HG02759 (cell line): ENCODE data around the gene CDC42BPA.
"Not testable (repeated sequence)": the region's sequence is repeated elsewhere in the genome, so short reads cannot be mapped to it uniquely, and the experiment has no call there.

Source experiments
- ATAC-seq: cut with Tn5 transposase; IDR thresholded peaks from one replicate; pipeline ENCODE4 v1.9.1; 2021; ENCODE audit warnings: mild to moderate bottlenecking, moderate library complexity; ENCODE audit not compliant: unreplicated experiment

Gene CDC42BPA

DNA sequence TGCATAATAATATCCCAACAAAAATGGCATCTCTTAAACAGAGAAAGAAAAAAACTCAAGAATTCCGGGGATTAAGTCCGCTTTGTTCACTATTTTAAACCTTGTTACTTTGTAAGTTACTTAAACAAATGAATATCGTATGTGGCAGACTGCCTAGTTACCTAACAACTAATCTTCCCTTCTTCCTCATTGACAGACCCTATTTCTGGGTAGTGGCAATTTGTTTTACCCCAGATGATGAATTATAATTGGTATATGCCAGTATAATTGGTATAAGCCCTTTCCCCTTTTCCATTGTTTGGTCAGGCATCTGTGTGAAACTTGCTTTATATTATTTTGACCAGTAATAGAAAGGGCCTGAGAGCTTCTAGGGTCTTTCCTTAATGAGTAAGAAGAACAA, 52.4 kb downstream of the CDC42BPA start:
- no peak for ATAC-seq

DNA sequence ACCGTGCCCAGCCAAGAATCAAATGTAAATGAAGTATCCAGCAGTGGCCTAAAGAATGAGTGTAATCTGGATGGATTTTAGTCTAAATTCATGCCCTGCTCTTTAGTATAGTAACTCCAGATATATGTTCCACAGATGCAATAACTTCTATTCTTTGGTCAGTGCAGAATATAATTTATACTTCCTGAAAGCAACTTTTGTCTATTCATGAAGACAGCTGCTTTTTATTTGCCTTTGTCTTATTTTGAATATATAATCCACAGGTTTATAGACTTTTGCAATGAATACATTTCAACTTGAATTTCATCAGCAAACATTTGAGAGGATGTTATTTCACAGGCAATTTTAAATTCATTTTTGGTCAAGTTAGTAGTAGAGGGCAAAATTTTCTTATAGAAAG, 54.4 kb downstream of the CDC42BPA start:
- no peak for ATAC-seq

DNA sequence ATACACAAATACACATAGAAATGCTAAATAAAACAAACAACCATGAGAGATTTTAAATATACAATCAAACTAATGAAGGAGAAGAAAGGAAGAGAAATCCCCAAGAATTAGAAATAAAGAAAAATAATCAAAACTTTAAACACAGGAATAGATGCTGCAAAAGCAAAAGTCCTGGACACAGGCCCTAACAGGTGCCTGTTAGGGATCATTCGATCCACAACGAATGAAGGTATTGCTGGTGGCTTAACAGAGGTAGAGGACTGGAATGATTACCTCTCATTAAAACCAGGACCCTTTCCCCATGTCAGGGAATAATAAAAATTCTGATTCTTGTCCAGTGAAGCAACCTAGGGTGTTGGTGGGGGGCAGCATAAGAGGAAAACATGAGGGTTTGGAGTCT, 56.8 kb downstream of the CDC42BPA start:
- no peak for ATAC-seq

DNA sequence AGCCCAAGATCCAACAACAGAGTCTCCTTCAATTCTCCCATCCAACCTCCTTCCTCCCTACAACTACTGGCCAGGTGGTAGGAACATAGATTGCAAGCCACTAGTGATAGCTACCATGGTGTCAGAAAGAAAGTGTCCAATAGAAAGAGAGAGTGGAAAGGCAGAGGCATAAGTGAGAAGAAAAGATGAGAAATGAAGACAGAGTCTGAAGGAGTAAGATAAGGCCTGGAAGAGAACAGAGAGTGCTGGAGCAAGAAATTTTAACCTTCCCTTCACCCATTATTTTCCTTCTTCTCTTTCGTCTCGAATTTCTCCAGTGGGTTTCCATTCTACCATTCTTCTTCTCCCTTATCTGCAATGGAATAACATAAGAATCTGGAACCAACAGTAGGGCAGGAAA, 57.9 kb downstream of the CDC42BPA start:
- no peak for ATAC-seq

DNA sequence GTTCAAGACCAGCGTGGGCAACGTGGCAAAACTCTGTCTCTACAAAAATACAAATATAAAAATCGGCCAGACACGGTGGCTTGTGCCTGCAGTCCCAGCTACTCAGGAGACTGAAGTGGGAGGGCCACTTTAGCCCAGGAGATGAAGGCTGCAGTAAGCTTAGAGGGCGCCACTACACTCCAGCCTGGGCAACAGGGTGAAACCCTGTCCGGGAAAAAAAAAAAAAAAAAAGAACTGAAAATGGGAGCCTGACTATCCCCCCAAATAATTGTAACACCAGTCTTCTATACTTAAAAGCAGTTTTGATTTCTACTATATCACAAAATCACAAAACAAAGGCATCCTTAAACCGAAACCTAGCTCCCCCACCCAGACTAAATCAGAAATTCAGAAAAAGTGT, 60.3 kb downstream of the CDC42BPA start:
- ATAC-seq, result no peak

- no peak for ATAC-seq
These were observed 63.1 kb downstream of the CDC42BPA start for GRCh38 chr1:227255086-227255732.

DNA sequence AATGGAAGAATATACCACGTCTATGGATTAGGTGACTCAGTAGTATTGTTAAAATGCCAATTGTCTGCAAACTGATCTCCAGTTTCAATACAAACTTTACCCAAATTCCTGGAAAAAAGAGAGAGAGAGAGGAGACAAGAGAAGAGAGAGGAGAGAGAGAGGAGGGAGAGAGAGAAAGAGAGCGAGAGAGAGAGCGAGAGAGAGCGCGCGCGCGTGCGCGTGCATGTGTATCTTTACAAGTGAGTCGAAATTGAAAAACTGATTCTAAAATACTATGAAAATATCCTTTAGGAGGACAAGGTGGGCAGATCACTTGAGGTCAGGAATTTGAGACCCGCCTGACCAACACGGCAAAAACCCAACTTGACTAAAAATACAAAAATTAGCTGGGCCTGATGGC, 65.2 kb downstream of the CDC42BPA start:
- ATAC-seq, result no peak

DNA sequence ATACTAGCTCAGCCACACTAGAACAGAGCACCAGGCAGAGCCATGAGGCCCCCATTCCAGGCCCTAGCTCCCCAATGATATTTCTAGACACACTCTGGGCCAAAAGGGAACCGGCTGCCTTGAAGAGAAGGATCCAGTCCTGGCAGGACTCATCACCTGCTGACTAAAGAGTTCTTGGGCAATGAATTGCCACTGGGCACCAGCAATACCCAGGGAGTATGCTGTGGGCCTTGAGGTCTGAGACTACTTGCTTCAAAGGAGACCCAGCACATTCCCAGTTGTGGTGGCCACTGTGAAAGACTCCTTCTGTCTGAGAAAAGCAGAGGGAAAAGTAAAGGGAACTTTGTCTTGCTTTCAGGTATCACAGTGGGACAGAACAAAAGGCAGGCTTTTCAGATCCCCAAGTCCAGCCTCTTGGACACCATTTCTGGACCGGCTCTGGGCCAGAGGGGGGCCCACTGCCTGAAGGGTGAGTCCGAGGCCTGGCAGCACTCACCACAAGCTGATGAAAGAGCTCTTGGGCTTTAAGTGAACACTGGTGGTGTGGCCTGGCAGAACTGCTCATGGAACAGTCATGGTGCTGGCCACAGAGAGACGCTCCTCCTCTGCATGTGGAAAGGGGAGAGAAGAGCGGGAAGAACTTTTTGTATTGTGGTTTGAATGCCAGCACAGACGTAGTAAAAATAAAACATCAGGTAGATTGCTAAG, 72.5 kb downstream of the CDC42BPA start:
- no peak for ATAC-seq

DNA sequence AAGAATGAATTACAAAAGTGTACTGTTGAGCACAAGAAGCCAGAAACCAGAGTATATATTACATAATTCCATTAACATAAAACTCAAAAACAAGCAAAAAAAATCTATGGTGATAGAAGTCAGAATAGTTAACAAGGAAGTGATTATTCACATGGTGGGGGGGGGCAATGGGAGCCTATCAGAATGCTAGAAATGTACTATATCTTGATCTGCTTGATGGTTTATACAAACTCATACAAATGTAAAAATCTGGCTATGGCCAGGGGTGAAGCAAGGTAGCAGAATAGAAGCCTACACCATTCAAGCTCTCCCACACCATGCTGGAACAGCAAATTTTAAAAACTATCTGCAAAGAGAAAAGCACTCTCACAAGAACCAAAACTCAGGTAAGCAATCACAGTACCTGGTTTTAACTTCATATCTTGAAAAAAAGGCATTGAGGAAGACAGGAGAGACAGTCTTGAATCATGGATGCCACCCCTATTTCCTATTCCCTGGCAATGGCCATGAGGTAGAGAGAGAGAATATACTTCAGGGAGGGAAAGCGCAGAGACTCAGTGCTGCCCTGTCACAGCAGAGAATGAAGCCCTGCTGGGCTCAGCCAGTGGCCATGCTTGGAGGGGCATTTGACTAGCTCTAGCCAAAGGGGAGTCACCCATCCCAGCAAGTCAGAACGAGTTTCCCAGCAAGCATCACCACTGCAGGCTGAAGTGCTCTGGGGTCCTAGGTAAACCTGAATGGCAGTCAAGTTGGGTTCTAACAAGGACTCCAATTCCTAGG, 73.8 kb downstream of the CDC42BPA start:
- no peak for ATAC-seq

GRCh38 chr1:227242811-227243682, 75.2 kb downstream of the CDC42BPA start:
- no peak for ATAC-seq

- no peak for ATAC-seq
These were observed 77.3 kb downstream of the CDC42BPA start for GRCh38 chr1:227240983-227241382.

- no peak for ATAC-seq
These were observed 83.3 kb downstream of the CDC42BPA start for GRCh38 chr1:227234998-227235405.

DNA sequence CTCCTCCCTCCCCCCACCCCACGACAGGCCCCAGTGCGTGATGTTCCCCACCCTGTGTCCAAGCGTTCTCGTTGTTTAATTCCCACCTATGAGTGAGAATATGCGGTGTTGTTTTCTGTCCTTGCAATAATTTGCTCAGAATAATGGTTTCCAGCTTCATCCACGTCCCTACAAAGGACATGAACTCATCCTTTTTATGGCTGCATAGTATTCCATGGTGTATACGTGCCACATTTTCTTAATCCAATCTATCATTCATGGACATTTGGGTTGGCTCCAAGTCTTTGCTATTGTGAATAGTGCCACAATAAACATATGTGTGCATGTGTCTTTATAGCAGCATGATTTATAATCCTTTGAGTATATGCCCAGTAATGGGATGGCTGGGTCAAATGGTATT, 87.2 kb downstream of the CDC42BPA start:
- not testable (repeated sequence) for ATAC-seq

- ATAC-seq, result no peak
These were observed 90.1 kb downstream of the CDC42BPA start for GRCh38 chr1:227228201-227228600.

- ATAC-seq, result no peak
These were observed 90.5 kb downstream of the CDC42BPA start for GRCh38 chr1:227227761-227228160.

GRCh38 chr1:227225715-227226346, 92.5 kb downstream of the CDC42BPA start:
- ATAC-seq, result no peak

- no peak for ATAC-seq
These were observed 95.0 kb downstream of the CDC42BPA start for GRCh38 chr1:227223171-227223806.

DNA sequence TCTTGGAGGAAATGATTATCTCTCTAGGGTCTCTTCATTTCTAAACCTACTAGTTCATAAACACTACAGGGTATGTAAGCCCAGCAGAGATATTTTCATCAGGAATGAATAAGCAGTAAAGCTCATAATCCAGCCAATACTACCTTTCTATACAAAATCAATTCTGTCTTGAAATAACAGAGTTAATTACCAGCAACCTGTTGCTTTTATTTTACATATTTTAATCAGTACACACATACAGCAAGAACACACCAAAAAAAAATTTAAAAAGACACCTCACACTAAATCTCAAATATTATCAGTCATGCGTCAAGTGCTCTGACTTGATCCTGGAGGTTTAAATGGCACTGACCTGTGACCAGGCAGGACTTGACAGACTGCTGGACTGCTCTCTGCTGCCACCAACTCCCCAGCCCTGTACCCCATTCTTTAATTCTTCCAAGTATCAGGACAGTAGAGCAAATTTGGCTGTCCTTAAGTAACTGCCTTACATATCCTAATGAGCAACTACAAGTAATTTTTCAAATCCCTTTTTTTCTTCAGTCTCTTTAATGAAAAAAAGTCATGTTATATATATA, 98.5 kb downstream of the CDC42BPA start:
- ATAC-seq, result no peak

DNA sequence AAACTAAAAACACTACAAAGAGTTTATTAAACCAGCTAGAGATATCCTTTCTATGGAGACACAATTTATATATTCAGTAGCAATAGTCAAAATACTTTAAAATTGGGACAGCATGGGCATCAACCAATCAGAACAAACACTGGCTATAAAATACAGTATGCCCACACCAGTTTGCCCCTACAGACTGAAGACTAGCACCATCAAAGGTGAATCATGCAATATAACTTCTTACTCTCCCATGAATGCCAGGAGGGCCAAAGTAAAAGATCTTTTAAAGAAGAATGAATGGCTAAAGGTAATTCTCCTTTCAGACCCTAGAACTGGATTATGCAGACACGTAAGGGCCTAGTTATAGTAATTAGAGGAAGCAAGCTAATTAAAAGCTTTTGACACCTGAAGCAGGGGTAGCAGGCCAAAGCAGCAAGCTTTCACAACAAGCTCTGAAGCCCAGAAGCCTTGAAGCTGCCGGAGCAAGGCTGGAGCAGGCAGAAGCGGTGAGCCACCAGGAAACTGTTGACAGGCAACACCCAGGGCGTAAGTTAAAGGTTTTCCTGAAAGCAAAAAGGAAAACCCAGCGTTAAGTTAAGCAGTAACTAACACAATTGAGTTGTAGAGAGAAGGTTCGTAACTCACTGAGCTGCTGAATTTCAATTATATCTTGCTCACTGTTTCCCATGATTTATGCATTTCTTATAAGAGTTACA, 99.3 kb downstream of the CDC42BPA start:
- no peak for ATAC-seq
